B cell (primary cell): ENCODE results near the gene PLSCR3. TPM values are rescaled to one million over a fixed set of nuclear protein-coding genes. Genes with fewer than 3 reads are reported as not detected.

Experiments used
- ATAC-seq: fragments of 200-7000 bp; cut with Tn5 transposase; one replicate; pipeline ENCODE4 v1.10.0; 2021; ENCODE audit warnings: low read depth, mild to moderate bottlenecking, moderate number of reproducible peaks, moderate library complexity
- CTCF ChIA-PET: fragments of 350-600 bp; sonication (Branson Sonifier 250); formaldehyde crosslinking; loops from one replicate; lab custom pipeline; 2021; ENCODE audit warnings: antibody characterized with exemption, inconsistent platforms; lab: Charles Lee
- POLR2A ChIA-PET: fragments of 350-600 bp; sonication (Branson Sonifier 250); formaldehyde crosslinking; loops from one replicate; lab custom pipeline; 2021; ENCODE audit warnings: antibody characterized with exemption; lab: Charles Lee
- DNase-seq: peaks from one replicate; pipeline ENCODE4 v3.0.0; 2013
- H2AFZ ChIP-seq: 2 replicates; pipeline ENCODE4 v1.6.1; 2012; ENCODE audit warnings: mild to moderate bottlenecking, low read depth, low read length; ENCODE audit not compliant: insufficient read depth, poor library complexity, severe bottlenecking
- H3K27ac ChIP-seq, 2 donors: 1 replicate in 1 of 2; 2 replicates in 1 of 2; pipeline ENCODE4 v1.5.1; 2012 to 2013; ENCODE audit warnings: low read length in 2 of 2, mild to moderate bottlenecking in 2 of 2, moderate library complexity in 1 of 2
- H3K27me3 ChIP-seq, 4 experiments: fragments of 200-600 bp in 1 of 4; sonication (generic) in 1 of 4; replicated peaks in 1 of 4; 1 replicate in 2 of 4; 2 replicates in 2 of 4; pipeline versions ENCODE4 v1.6.1 to v1.7.0; 2013 to 2016; ENCODE audit warnings: low read length in 3 of 4, mild to moderate bottlenecking in 2 of 4, mixed read lengths in 1 of 4, moderate library complexity in 1 of 4; ENCODE audit not compliant: insufficient read depth in 4 of 4, control insufficient read depth in 3 of 4; ENCODE audit errors: control extremely low read depth in 1 of 4
- H3K36me3 ChIP-seq, 2 experiments: replicated peaks in 1 of 2; 1 replicate in 1 of 2; 2 replicates in 1 of 2; pipeline versions ENCODE4 v1.6.1 to v1.7.1; 2013; ENCODE audit warnings: low read length in 1 of 2; ENCODE audit not compliant: insufficient read depth in 2 of 2, control insufficient read depth in 1 of 2; ENCODE audit errors: control extremely low read depth in 1 of 2, extremely low read depth in 1 of 2
- H3K4me1 ChIP-seq, 2 donors: fragments of 200-600 bp in 1 of 2; sonication (generic) in 1 of 2; 1 replicate in 1 of 2; 2 replicates in 1 of 2; pipeline versions ENCODE4 v1.5.1 to v1.6.1; 2013 to 2017; ENCODE audit warnings: low read length in 2 of 2; ENCODE audit not compliant: control insufficient read depth in 2 of 2, insufficient read depth in 2 of 2
- H3K4me2 ChIP-seq: replicated peaks from 2 replicates; pipeline ENCODE3; 2012; ENCODE audit warnings: mild to moderate bottlenecking, low read depth, low read length; ENCODE audit not compliant: poor library complexity, severe bottlenecking
- H3K4me3 ChIP-seq, 5 experiments: fragments of 200-600 bp in 1 of 5; sonication (generic) in 1 of 5; 1 replicate in 3 of 5; 2 replicates in 2 of 5; pipeline versions ENCODE4 v1.5.1 to v1.7.0; 2011 to 2016; ENCODE audit warnings: low read length in 4 of 5, mild to moderate bottlenecking in 4 of 5, low read depth in 2 of 5, control low read depth in 1 of 5, moderate library complexity in 1 of 5; ENCODE audit not compliant: insufficient read depth in 1 of 5; ENCODE audit errors: control extremely low read depth in 1 of 5, extremely low read depth in 1 of 5
- H3K79me2 ChIP-seq: fragments of 200-600 bp; sonication (generic); one replicate; pipeline ENCODE4 v1.6.0; 2016; ENCODE audit warnings: low read length; ENCODE audit not compliant: control insufficient read depth, insufficient read depth
- H3K9ac ChIP-seq: fragments of 200-600 bp; sonication (generic); 2 replicates; pipeline ENCODE4 v1.6.1; 2017; ENCODE audit warnings: mild to moderate bottlenecking, low read length, moderate library complexity
- H3K9me3 ChIP-seq, 3 donors: one replicate each; pipeline versions ENCODE4 v1.6.1 to v1.7.1; 2013; ENCODE audit warnings: low read length in 2 of 3; ENCODE audit not compliant: control insufficient read depth in 2 of 3, insufficient read depth in 1 of 3; ENCODE audit errors: control extremely low read depth in 1 of 3
- H4K20me1 ChIP-seq: 2 replicates; pipeline ENCODE4 v1.6.0; 2012; ENCODE audit warnings: mild to moderate bottlenecking, low read length; ENCODE audit not compliant: insufficient read depth, control insufficient read depth, poor library complexity, severe bottlenecking
- H3K27ac Mint-ChIP-seq: one replicate; pipeline ENCODE4 v1.8.0; 2021; ENCODE audit warnings: mixed read lengths
- H3K27me3 Mint-ChIP-seq: one replicate; pipeline ENCODE4 v1.8.0; 2021; ENCODE audit warnings: mixed read lengths
- H3K4me1 Mint-ChIP-seq: one replicate; pipeline ENCODE4 v1.8.0; 2021; ENCODE audit warnings: mixed read lengths
- H3K4me3 Mint-ChIP-seq: one replicate; pipeline ENCODE4 v1.8.0; 2021; ENCODE audit warnings: mixed read lengths
- H3K9me3 Mint-ChIP-seq: one replicate; pipeline ENCODE4 v1.8.0; 2022; ENCODE audit warnings: mixed read lengths; ENCODE audit not compliant: insufficient read depth
- CTCF ChIP-seq: fragments of 200-600 bp; IDR thresholded peaks from one replicate; pipeline ENCODE4 v1.8.0; 2022; ENCODE audit warnings: antibody characterized with exemption, mild to moderate bottlenecking
- EZH2 ChIP-seq: IDR thresholded peaks from 2 replicates; pipeline ENCODE4 v1.6.1; 2012; ENCODE audit warnings: borderline replicate concordance, low read depth, mild to moderate bottlenecking, moderate library complexity, low read length; ENCODE audit not compliant: insufficient read depth, poor library complexity, severe bottlenecking
- WGBS: methylation state at CpG from one replicate; pipeline ENCODE4 v1.1.5; 2013; ENCODE audit warnings: missing lambda C conversion rate; ENCODE audit not compliant: insufficient coverage; 5-methylcytosine and 5-hydroxymethylcytosine counted together
- intact Hi-C: fragments of 100-400 bp; cut with micrococcal nuclease; formaldehyde crosslinking; loops from one replicate; pipeline ENCODE4 v1.10.0; 2022
- polyA plus RNA-seq: library from polyadenylated mRNA; depleted of rRNA; stranded (reverse); fragments of >200 nt; gene quantifications from 2 replicates; pipeline ENCODE4 v1.2.3, GENCODE V29; 2012
- total RNA-seq, 2 donors: library from RNA; stranded (reverse); fragments of 120-200 nt in 1 of 2; gene quantifications; 1 replicate in 1 of 2; 2 replicates in 1 of 2; pipeline versions ENCODE4 v1.2.3 to v1.2.4, GENCODE V29; 2013 to 2022

Gene PLSCR3
- total and polyA plus RNA-seq, 2 donors (not counting 1 experiment from before 2014, with no cell fraction given): 31.6 to 122 TPM

GRCh38 chr17:7435676-7436555, 41.6 kb upstream of the PLSCR3 start:
- Histone ChIP-seq H3K79me2 (peaks cover 27% of the 10 kb centered on the region), H3K9me3 (peaks cover 0 to 30% (median 0%) of the 10 kb centered on the region in 3 donors), H3K4me2 (peak overlapping the region; percentile 93), H3K27me3 (peaks cover 0 to 31% (median 20%) of the 10 kb centered on the region in 4 experiments), H3K4me3 (peak overlapping the region; percentile 77 to 93 (median 79)), H4K20me1 (peaks cover 49% of the 10 kb centered on the region), H3K4me1 (peaks cover 47 to 52% of the 10 kb centered on the region in 2 donors), H3K36me3 (no peaks in the 10 kb centered on the region), H2AFZ (peak overlapping the region; percentile 83), H3K27ac (peak overlapping the region; percentile 80 to 82), H3K9ac (peak overlapping the region; percentile 81)
- Mint-ChIP-seq H3K4me3 (peak overlapping the region; percentile 96), H3K27ac (peak overlapping the region; percentile 94), H3K27me3 (peaks cover 24% of the 10 kb centered on the region), H3K4me1 (peaks cover 46% of the 10 kb centered on the region), H3K9me3 (no peaks in the 10 kb centered on the region)
- intact Hi-C loops: loop anchor here (1.0 to 5.0 kb wide), 11 partner anchors 19 to 1949 kb away; partner anchors contain the start of genes DERL2, ELP5, MIS12 and POLR2A
- ChIA-PET CTCF (interaction anchor here (0.8 to 4.2 kb wide), 38 partner anchors 10 to 390 kb away, joined by 3 to 43 read pairs (median 6); partner anchors contain the start of genes ACAP1, CD68, CHRNB1 and MPDU1), POLR2A (interaction anchor here (0.8 to 3.2 kb wide), 17 partner anchors 8 to 251 kb away, joined by 3 to 27 read pairs (median 4); partner anchors contain the start of genes GPS2, MPDU1, POLR2A and SENP3)
- WGBS: 13% methylated on average over 47 of the region's 49 CpGs
- DNase-seq (no peak), ATAC-seq (peak; percentile 29)
- TF ChIP-seq EZH2: no peak
- TF ChIP-seq CTCF: peak; percentile 46
